ENCODE results near the gene SERPINE2. TPM values are rescaled to one million over a fixed set of nuclear protein-coding genes. Genes with fewer than 3 reads are reported as not detected.
A peak's percentile ranks its signal among the peaks of the same experiment; 100 is the strongest.

Gene SERPINE2
- polyA plus RNA-seq, 1 donor = 112 TPM

GRCh38 chr2:223976635-223977226, 62.4 kb downstream of the SERPINE2 start:
- no peak for DNase-seq

DNA sequence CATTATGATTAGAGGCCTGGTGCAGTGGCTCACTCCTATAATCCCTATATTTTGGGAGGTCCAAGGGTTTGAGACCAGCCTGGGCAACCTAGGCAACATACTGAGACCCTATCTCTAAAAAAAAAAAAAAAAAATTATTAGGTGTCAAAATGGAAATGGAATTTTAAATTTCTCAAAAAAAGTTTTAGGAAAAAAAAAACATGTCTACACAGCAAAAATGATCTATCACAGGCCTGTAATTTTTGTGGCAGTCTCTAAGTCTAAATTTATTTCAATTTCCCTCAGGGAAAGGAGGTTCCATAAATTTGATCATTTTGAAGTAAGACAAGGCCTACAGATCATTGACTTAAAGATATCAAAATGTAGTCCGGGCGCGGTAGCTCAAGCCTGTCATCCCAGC, 65.5 kb downstream of the SERPINE2 start:
- no peak for DNase-seq

DNA sequence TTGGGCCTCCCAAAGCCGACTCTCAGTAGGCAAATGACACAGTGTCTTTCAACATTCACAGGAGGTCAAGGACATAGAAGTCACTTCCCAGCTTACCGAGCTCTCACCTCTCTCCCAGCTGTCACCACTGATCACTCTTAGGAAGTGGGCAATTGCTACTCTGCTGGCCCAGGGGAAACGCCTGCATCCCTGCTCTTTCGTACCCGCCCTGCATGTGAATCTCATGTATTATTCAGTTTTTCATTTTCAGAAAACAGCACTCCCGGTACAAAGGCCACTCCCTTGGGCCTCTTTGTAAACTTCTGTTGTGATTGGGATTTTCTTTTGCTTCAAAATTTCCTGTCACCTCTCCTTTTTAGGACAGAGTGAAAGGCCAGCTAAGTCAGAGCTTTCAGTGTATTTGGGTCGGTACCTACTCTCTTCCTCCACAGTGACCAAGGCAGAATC, 66.4 kb downstream of the SERPINE2 start:
- DNase-seq = no peak

DNA sequence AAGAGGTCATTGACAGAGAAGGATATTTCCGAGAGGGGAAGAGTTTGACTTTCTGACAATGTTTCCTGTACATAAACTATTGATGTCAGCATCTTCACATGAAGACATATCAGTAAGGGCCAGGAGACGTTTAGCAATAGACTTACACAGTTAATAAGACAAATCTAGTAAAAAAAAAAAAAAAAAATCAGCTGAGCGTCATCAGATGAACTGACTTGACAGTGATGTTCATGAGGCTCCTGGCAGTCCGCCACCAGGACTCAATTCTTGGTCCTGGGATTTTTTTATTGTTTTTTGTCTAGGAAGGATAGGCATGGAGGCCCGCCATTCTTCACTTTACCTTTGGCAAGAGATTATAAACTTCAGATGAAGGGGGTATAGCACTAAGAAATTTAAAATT, 67.4 kb downstream of the SERPINE2 start:
- DNase-seq = no peak

DNA sequence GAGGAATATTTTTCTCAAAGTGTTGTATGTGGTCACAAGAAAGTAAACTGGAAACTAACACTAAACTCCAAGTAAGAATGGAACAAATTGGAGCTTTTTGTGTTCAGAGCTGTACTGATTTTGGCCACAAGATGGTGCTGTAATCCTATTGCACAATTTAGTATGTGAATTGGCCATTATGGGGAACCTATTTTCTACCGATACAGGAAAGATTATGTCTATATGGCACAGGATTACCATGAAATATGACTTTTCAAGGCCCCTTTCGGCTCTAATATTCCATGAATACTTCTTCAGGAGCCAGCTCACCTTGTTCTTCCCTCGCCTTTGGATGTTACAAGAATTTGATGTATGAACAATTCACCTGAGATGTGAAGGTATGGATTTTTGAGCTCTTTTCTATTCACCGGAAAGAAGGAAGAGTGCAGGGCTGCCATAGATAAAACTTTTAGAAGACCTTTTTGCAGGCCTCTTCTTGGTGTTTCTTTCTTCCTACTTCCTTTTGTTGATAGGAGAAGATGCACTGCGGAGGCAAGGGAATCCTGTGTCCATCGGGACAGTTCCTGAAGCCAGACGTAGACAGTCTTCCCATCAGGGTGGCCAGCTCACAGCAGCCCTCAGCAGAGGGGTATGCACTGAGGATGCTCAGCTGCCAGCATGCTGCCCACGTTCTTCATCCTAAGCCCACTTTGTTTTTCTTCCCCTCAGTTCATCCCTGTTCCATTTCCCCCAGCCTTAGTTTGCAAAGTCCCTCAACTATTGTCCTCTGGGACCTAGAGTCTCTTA, 68.5 kb downstream of the SERPINE2 start:
- DNase-seq = peak; percentile 62

DNA sequence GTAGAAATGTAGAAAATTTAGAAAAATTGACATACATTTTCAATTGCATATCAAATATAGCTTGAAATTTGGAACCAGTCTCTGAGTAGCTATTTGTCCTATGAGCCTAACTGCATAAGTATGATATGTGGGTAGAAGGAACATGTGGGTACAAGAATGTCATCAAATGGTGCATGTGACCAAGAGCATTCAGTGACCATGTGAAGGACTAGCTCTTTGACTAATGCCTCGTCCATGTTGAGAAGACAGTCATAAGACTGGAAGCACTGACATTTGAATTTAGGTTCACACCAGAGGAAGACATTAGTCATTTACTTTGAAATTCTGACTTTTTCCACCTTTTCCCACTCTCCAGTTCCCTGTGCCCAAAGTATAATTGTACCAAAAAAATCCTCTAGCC, 69.2 kb downstream of the SERPINE2 start:
- DNase-seq = no peak

DNA sequence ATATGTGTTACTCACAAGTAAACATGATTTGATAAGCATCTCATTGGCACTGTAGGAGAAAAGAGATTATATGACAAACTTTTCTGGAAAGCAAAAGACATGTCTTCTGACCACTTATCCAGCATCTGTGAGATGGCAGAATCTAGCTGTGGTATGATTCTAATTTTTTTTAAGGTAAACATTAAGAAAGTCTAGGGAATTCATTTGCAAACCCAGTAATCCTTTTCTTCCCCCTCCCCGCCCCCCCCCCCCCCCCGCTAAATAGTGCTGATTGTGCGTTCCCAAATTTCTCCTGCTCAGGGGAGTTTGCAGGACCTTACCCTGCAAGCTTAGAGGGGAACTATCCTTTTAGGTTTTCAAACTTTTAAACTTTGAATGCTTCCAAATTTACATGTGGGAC, 69.8 kb downstream of the SERPINE2 start:
- DNase-seq = no peak

DNA sequence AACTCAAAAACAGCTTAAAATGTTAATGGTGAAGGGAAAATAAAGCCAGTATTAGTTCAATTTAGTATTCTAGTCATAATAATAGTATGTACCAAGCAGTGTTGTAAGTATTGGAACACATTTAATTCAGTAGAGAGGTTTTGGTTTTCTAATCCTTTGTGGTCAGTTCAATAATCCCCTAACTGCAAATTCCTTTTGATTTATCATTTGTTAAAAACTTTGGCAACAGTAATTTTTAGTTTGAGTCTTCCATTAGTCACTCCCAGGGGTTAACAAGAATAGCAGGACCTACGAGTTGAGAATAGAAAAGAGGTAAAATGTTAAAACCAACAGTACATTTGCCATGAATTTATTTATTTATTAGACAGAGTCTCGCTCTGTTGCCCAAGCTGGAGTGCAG, 71.1 kb downstream of the SERPINE2 start:
- no peak for DNase-seq

GRCh38 chr2:223959688-223960087, 79.4 kb downstream of the SERPINE2 start:
- DNase-seq = no peak

DNA sequence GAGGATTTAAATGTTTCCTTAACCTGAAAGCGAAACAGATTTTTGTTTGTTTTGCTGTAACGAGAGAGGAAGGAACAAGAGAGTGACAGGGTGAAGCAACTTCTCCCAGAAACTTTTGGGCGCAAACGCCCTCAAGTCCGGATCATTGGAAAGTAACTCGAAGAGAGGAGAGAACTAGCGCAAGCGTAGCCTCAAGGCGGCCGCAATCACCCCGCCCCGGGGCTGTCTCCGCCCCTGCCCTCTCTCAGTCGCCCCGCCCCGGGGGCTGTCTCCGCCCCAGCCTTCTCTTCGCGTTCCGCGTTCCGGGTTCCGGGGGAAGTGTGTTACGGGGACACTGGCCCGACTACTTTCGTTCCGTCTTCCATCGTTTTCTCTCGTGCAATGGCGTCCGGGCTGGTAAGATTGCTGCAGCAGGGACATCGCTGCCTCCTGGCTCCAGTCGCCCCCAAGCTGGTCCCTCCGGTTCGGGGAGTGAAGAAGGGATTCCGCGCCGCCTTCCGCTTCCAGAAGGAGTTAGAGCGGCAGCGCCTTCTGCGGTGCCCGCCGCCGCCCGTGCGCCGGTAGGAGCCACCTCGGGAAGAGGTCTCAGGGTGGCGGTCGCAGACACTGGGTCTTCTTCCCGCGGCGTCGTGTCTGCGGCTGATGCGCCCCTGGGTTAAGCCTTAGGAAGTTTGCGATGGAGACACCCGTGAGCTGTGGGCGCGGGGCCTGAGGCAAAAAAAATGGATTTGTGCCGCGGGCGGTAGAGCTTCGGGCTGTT, 81.8 kb downstream of the SERPINE2 start, which contains the start of gene MRPL44:
MRPL44 (plus strand) TSS at position 372 of the 760 bp plus-strand sequence; CDS start at position 382, 10 bp downstream.
- DNase-seq = peak; percentile 97

GRCh38 chr2:223956300-223956699, 82.8 kb downstream of the SERPINE2 start:
- DNase-seq = no peak

- DNase-seq = no peak
Measured at GRCh38 chr2:223954401-223954800, 84.7 kb downstream of the SERPINE2 start.

DNA sequence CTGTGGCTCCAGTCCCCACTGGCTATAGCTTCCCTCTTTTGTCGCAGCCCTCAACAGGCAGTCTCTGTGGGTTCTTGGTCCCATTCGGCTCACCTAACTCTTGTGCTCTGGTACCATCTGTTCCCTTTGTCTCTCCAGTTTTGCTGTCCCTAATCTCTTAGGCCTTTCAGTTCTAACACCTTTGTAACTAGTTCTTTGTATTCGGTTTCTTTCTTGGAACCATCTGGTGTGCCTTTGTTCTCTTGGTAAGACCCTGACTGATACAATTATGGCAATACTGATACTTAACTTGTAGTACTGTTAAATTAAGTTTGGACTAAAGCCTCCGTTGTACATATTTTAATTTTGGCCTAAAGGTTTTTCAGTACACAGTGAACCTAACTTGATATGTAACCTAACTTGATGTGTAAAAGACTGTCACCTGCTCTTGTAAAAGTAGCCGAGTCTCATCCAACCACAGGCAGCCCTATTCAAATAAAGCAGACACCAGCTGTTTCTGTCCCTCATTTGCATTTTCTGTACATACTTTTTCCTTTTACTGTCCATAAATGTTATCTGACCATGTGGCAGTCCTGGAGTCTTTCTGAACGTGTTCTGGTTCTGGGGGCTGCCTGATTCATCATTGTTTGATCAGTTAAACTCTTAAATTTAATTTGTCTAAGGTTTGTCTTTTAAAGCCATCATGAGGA, 86.7 kb downstream of the SERPINE2 start:
- DNase-seq = no peak

DNA sequence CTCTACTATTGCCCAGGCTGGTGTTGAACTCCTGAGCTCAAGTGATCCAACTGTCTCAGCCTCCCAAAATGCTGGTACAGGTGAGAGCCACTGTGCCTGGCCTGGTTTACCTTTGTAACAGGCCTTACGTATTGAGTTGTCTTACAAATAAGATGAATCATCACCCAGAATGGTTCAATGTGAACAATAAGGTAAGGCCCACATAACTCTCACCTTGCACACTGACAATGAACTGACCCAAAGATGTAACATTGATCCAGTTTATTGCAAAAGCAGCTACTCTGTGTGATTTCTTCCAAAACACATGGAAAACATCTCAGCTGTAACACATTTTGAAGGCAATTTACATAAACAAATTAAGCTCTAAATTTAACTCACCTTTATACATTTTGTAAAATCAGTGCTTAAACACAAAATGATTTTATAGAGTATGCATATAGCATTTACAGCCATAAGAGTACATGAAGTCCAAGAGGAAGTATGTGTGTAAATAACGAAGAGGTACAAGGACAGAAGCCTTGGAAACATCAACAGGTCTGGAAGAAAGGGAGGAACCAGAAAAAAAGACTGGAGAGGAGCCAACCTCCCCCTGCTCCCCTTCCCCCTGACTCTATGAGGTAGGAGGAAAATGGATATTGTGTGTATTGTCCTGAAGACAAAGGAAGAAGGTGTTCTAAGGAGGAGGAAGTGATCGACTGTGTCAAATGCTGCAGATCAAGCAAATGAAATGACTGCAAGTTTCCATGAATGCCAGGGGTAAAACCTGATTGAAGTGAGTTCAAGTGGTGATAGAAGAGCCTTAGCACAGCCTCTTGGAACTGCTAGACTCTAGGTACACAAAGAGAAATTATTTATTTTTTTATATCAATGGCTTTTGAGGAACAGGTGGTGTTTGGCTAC, 88.4 kb downstream of the SERPINE2 start:
- DNase-seq = no peak

DNA sequence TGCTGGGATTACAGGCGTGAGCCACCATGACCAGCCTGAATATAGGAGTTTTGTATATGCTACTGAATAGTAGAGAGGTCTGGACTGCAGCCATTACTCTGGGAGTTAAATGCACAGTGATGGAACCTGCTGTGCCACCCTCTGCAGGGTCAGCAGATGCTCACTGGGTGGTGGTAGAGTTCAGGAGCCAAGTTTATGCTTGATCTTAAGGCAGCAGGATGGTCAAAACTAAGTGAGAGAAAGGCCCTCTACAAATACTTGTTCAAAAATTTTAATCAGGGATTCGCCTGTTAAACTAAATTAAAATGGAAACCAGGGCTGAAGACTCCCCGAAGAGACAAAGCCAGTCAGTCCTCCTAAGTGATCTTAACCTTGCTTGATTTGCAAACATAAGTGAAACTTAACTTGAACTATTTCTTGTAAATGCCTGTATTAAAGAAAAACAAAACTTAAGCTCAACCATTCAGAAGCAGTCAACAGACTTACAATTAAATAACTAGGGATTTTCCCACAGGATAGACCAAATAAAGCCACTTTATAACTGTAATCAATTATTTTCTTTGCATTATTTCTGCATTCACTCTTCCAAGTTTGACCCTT, 89.7 kb downstream of the SERPINE2 start:
- DNase-seq = no peak

- no peak for DNase-seq
Measured at GRCh38 chr2:223947711-223948205, 91.3 kb downstream of the SERPINE2 start.

- no peak for DNase-seq
Measured at GRCh38 chr2:223945755-223946154, 93.3 kb downstream of the SERPINE2 start.

DNA sequence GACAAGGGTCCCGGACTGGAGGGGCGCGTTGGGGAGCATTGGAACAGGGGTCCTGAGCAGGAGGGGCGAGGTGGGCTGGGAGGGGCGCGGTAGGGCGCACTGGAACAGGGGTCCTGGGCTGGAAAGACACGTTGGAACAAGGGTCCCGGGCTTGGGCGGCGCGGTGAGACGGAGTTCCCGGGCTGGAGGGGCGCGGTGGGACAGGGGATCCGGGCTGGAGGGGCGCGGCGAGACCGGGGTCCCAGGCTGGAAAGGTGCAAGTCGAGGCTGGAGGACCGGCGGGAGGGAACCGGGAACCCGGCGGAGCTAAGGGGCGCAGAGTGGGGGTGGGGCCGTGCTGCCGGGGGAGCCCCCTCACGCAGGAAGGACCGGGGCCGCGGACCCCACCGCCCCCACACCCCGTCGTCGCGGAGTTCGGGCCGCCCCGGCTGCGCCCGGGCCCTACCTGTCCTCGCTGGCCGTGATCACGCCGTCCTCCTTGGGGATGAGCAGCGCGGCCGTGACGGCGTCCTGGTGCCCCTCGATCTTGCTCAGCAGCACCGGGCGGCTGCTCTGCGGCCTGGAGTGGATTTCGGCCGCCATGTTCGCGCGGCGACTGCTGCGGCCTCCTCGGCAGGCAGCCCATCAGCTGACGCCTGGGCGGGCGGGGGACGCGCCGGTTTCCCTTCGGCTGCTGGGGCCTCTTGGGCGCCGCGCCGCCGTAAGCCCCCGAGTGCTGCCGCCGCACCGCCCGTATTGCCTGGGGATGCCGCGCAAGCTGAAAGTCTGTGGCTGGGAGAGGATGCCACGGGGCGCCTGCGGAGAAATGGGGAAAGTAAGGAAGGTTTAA, 94.2 kb downstream of the SERPINE2 start, which contains the start of gene WDFY1:
WDFY1 (minus strand) TSS at position 633 of the 829 bp plus-strand sequence; CDS start at position 582, 51 bp downstream.
- peak; percentile 87 for DNase-seq

DNA sequence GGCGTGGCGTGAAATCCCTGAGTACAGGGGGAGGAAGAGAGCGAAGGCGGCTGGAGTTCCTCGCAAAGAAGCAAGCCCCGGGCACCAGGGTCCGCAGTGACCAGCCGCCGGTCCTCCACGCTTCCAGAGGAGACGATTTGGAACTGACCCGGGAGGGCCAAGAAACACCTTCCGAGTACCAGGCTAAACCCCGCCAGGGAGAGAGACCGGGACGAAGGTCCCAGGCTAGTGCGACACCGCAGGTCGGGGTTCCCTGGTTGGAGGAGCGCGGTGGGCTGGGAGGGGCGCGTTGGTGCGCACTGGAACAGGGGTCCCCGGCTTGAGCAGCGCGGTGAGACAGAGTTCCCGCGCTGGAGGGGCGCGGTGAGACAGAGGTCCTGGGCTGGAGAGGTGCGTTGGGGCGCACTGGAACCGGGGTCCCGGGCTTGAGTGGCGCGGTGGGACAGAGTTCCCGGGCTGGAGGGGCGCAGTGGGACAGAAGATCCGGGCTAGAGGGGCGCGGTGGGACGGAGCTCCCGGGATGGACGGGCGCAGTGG, 94.9 kb downstream of the SERPINE2 start:
- peak; percentile 34 for DNase-seq

All from left kidney (tissue), 2 donors.